IMR-90 (cell line): ENCODE results near the gene RAPGEF2. TPM values are rescaled to one million over a fixed set of nuclear protein-coding genes. Genes with fewer than 3 reads are reported as not detected.

Experiments
- ATAC-seq: fragments of 200-7000 bp; cut with Tn5 transposase; 2 replicates; pipeline ENCODE4 v1.9.1; 2020; ENCODE audit warnings: low read depth, mild to moderate bottlenecking, moderate library complexity
- BruUV-seq: library from RNA; stranded (reverse); fragments of 400-500 nt; replicated peaks from 2 replicates; lab custom pipeline; 2021; lab: Mats Ljungman, UMichigan
- CTCF ChIA-PET: fragments of 300-600 bp; formaldehyde crosslinking; extraction: SDS; loops from one replicate; lab custom pipeline; 2021; ENCODE audit warnings: antibody characterized with exemption; lab: Yijun Ruan, JAX
- POLR2A ChIA-PET: fragments of 300-600 bp; sonication (Branson Sonifier 250); formaldehyde crosslinking; loops from one replicate; lab custom pipeline; 2022; ENCODE audit warnings: antibody characterized with exemption; ENCODE audit not compliant: unreplicated experiment; lab: Charles Lee
- DNase-seq: peaks from one replicate; pipeline ENCODE4 v3.0.0; 2013
- H2AFZ ChIP-seq: replicated peaks from 2 replicates; pipeline ENCODE3; 2013; ENCODE audit warnings: low read length, mild to moderate bottlenecking; ENCODE audit not compliant: poor library complexity
- H2AK5ac ChIP-seq: 2 replicates; pipeline ENCODE4 v1.6.1; 2013; ENCODE audit warnings: low read depth, low read length, inconsistent platforms
- H2AK9ac ChIP-seq: replicated peaks from 2 replicates; pipeline ENCODE3; 2013; ENCODE audit warnings: mild to moderate bottlenecking, low read depth, low read length, moderate library complexity; ENCODE audit not compliant: poor library complexity
- H2BK120ac ChIP-seq: 2 replicates; pipeline ENCODE4 v1.6.1; 2013; ENCODE audit warnings: low read depth, low read length, inconsistent platforms
- H2BK15ac ChIP-seq: 3 replicates; pipeline ENCODE4 v1.6.1; 2013; ENCODE audit warnings: low read depth, low read length, inconsistent platforms
- H2BK20ac ChIP-seq: 2 replicates; pipeline ENCODE4 v1.6.1; 2013; ENCODE audit warnings: low read depth, mild to moderate bottlenecking, inconsistent platforms, low read length, moderate library complexity
- H2BK5ac ChIP-seq: 2 replicates; pipeline ENCODE4 v1.6.1; 2013; ENCODE audit warnings: mild to moderate bottlenecking, low read depth, low read length, inconsistent platforms; ENCODE audit not compliant: poor library complexity, severe bottlenecking
- H3K14ac ChIP-seq: replicated peaks from 2 replicates; pipeline ENCODE4 v1.6.1; 2013; ENCODE audit warnings: low read depth, low read length, inconsistent platforms
- H3K18ac ChIP-seq: 2 replicates; pipeline ENCODE4 v1.6.1; 2013; ENCODE audit warnings: low read depth, low read length, control low read depth
- H3K23ac ChIP-seq: 2 replicates; pipeline ENCODE4 v1.6.1; 2013; ENCODE audit warnings: low read depth, low read length, inconsistent platforms
- H3K27ac ChIP-seq: 2 replicates; pipeline ENCODE4 v1.5.1; 2013; ENCODE audit warnings: mild to moderate bottlenecking, control low read depth, low read length; ENCODE audit not compliant: insufficient read depth
- H3K27me3 ChIP-seq: 2 replicates; pipeline ENCODE4 v1.6.1; 2013; ENCODE audit warnings: low read length; ENCODE audit not compliant: control insufficient read depth, insufficient read depth
- H3K36me3 ChIP-seq: 2 replicates; pipeline ENCODE4 v1.6.1; 2013; ENCODE audit warnings: low read length, mixed read lengths; ENCODE audit not compliant: control insufficient read depth, insufficient read depth
- H3K4ac ChIP-seq: 2 replicates; pipeline ENCODE4 v1.6.1; 2013; ENCODE audit warnings: low read depth, low read length, inconsistent platforms
- H3K4me1 ChIP-seq: 2 replicates; pipeline ENCODE4 v1.6.1; 2013; ENCODE audit warnings: low read length, mixed read lengths; ENCODE audit not compliant: control insufficient read depth, insufficient read depth
- H3K4me2 ChIP-seq: 2 replicates; pipeline ENCODE4 v1.6.1; 2013; ENCODE audit warnings: low read depth, mild to moderate bottlenecking, control low read depth, low read length, moderate library complexity
- H3K4me3 ChIP-seq: 2 replicates; pipeline ENCODE4 v1.5.1; 2013; ENCODE audit warnings: low read depth, mild to moderate bottlenecking, control low read depth, low read length, moderate library complexity; ENCODE audit not compliant: insufficient read depth
- H3K56ac ChIP-seq: 2 replicates; pipeline ENCODE4 v1.6.1; 2013; ENCODE audit warnings: low read length, inconsistent platforms; ENCODE audit not compliant: insufficient read depth; ENCODE audit errors: extremely low read depth
- H3K79me1 ChIP-seq, 2 experiments: 2 replicates each; pipeline ENCODE4 v1.6.1; 2013; ENCODE audit warnings: low read length in 2 of 2, inconsistent platforms in 1 of 2, low read depth in 1 of 2
- H3K9ac ChIP-seq: 2 replicates; pipeline ENCODE4 v1.6.1; 2013; ENCODE audit warnings: low read depth, low read length, control low read depth
- H3K9me1 ChIP-seq: 2 replicates; pipeline ENCODE4 v1.6.1; 2013; ENCODE audit warnings: low read length, inconsistent platforms; ENCODE audit not compliant: insufficient read depth
- H3K9me3 ChIP-seq: 2 replicates; pipeline ENCODE4 v1.6.1; 2013; ENCODE audit warnings: low read length; ENCODE audit not compliant: control insufficient read depth, insufficient read depth
- H4K20me1 ChIP-seq: 2 replicates; pipeline ENCODE4 v1.6.1; 2013; ENCODE audit warnings: low read length, inconsistent platforms; ENCODE audit not compliant: insufficient read depth
- H4K5ac ChIP-seq: 2 replicates; pipeline ENCODE4 v1.6.1; 2013; ENCODE audit warnings: mild to moderate bottlenecking, low read depth, low read length, control low read depth
- H4K8ac ChIP-seq, 2 experiments: 2 replicates each; pipeline ENCODE4 v1.6.1; 2013; ENCODE audit warnings: low read depth in 2 of 2, low read length in 2 of 2, control low read depth in 1 of 2, inconsistent platforms in 1 of 2
- H4K91ac ChIP-seq: 2 replicates; pipeline ENCODE4 v1.6.1; 2013; ENCODE audit warnings: low read depth, low read length, inconsistent platforms; ENCODE audit not compliant: insufficient read depth
- BHLHE40 ChIP-seq: fragments of 150-350 bp; IDR thresholded peaks from 2 replicates; pipeline ENCODE4 v1.6.1; 2016; ENCODE audit warnings: mild to moderate bottlenecking, low read depth, low read length
- CEBPB ChIP-seq: IDR thresholded peaks from 2 replicates; pipeline ENCODE4 v1.6.1; 2012; ENCODE audit warnings: low read depth, low read length, improper control_type of control experiment
- CHD1 ChIP-seq: IDR thresholded peaks from 2 replicates; pipeline ENCODE4 v1.6.1; 2012; ENCODE audit warnings: low read depth, low read length, improper control_type of control experiment
- ELK1 ChIP-seq: fragments of 150-350 bp; IDR thresholded peaks from 2 replicates; pipeline ENCODE4 v1.6.1; 2016; ENCODE audit warnings: low read depth, mild to moderate bottlenecking, low read length, moderate library complexity, borderline replicate concordance
- FOS ChIP-seq: fragments of 150-350 bp; IDR thresholded peaks from 2 replicates; pipeline ENCODE4 v1.6.1; 2016; ENCODE audit warnings: low read depth, low read length
- MAFK ChIP-seq: IDR thresholded peaks from 2 replicates; pipeline ENCODE4 v1.6.1; 2012; ENCODE audit warnings: low read depth, low read length, improper control_type of control experiment
- MAZ ChIP-seq: IDR thresholded peaks from 2 replicates; pipeline ENCODE4 v1.6.1; 2012; ENCODE audit warnings: low read depth, mild to moderate bottlenecking, low read length, improper control_type of control experiment, moderate library complexity, borderline replicate concordance
- MXI1 ChIP-seq: IDR thresholded peaks from 2 replicates; pipeline ENCODE4 v1.6.1; 2012; ENCODE audit warnings: low read depth, mild to moderate bottlenecking, low read length, moderate library complexity, borderline replicate concordance
- NFE2L2 ChIP-seq: fragments of 150-350 bp; IDR thresholded peaks from 2 replicates; pipeline ENCODE4 v1.6.1; 2016; ENCODE audit warnings: low read depth, mild to moderate bottlenecking, low read length
- POLR2A ChIP-seq: IDR thresholded peaks from 2 replicates; pipeline ENCODE4 v1.6.1; 2012; ENCODE audit warnings: mild to moderate bottlenecking, low read depth, low read length
- RAD21 ChIP-seq: IDR thresholded peaks from 2 replicates; pipeline ENCODE4 v1.6.1; 2012; ENCODE audit warnings: low read length, improper control_type of control experiment
- RCOR1 ChIP-seq: IDR thresholded peaks from 2 replicates; pipeline ENCODE4 v1.6.1; 2012; ENCODE audit warnings: mild to moderate bottlenecking, low read length, improper control_type of control experiment; ENCODE audit not compliant: insufficient replicate concordance
- RFX5 ChIP-seq: IDR thresholded peaks from 2 replicates; pipeline ENCODE4 v1.8.0; 2012; ENCODE audit warnings: low read depth, mild to moderate bottlenecking, low read length, moderate library complexity
- USF2 ChIP-seq: fragments of 150-350 bp; IDR thresholded peaks from 2 replicates; pipeline ENCODE4 v1.6.1; 2017; ENCODE audit warnings: mild to moderate bottlenecking, antibody characterized with exemption, low read length, low read depth
- WGBS, 2 experiments: methylation state at CpG; one replicate each; pipeline versions ENCODE4 v1.1.5 to v1.1.7; 2013; ENCODE audit warnings: missing lambda C conversion rate in 2 of 2; ENCODE audit not compliant: insufficient read length in 1 of 2; ENCODE audit errors: extremely low coverage in 2 of 2; 5-methylcytosine and 5-hydroxymethylcytosine counted together
- dilution Hi-C: fragments of 300-500 bp; cut with HindIII; formaldehyde crosslinking; loops from one replicate; pipeline ENCODE4 v1.14.3; 2018; ENCODE audit warnings: low sequenced_read_pairs; ENCODE audit not compliant: unreplicated experiment
- in situ Hi-C: fragments of 300-500 bp; cut with MboI; formaldehyde crosslinking; loops from 3 replicates; pipeline ENCODE4 v1.14.3; 2019; ENCODE audit warnings: low sequenced_read_pairs, inconsistent platforms, mixed read lengths
- intact Hi-C: fragments of 100-400 bp; cut with micrococcal nuclease; formaldehyde crosslinking; loops from 2 replicates; pipeline ENCODE4 v1.10.0; 2022
- polyA plus RNA-seq, 3 experiments: library from polyadenylated mRNA; depleted of rRNA; stranded (reverse); fragments of >200 nt; gene quantifications; 2 replicates each; pipeline ENCODE4 v1.2.3, GENCODE V29; 2012; ENCODE audit warnings: low replicate concordance in 1 of 3
- total RNA-seq: library from RNA; depleted of rRNA; stranded (reverse); fragments of >200 nt; gene quantifications from 2 replicates; pipeline ENCODE4 v1.2.3, GENCODE V29; 2012

Gene RAPGEF2
- total and polyA plus RNA-seq, 2 of the 4 experiments (the other 2 are of a cell fraction), result 27.6 to 109 TPM

- Histone ChIP-seq H4K8ac (no peak overlapping the region), H2BK120ac (no peak overlapping the region), H3K27ac (no peak overlapping the region), H2BK5ac (no peak overlapping the region), H3K23ac (no peak overlapping the region), H3K36me3 (no peaks in the 10 kb centered on the region), H3K9me3 (no peaks in the 10 kb centered on the region), H4K20me1 (no peaks in the 10 kb centered on the region), H3K4me2 (no peak overlapping the region), H2AFZ (no peak overlapping the region), H3K14ac (no peak overlapping the region), H3K4ac (no peak overlapping the region), H3K4me1 (no peaks in the 10 kb centered on the region), H2AK5ac (no peak overlapping the region), H3K9ac (no peak overlapping the region), H3K79me1 (no peaks in the 10 kb centered on the region), H2AK9ac (no peak overlapping the region), H2BK20ac (no peak overlapping the region), H4K5ac (no peak overlapping the region), H3K18ac (no peak overlapping the region), H2BK15ac (no peak overlapping the region), H3K4me3 (no peak overlapping the region), H4K91ac (no peak overlapping the region), H3K9me1 (no peaks in the 10 kb centered on the region), H3K27me3 (no peaks in the 10 kb centered on the region), H3K56ac (no peak overlapping the region)
- ATAC-seq, result no peak
- POLR2A ChIA-PET, result interaction anchor here (0.6 kb wide), 1 partner anchor 78 kb away, joined by 3 read pairs; no protein-coding TSS in a partner anchor
- CTCF ChIA-PET, result no interaction called here
- dilution Hi-C loops, result no loop called here
- WGBS, 2 experiments, result 80 to 83% methylated on average over 1 of the region's 6 CpGs
- TF ChIP-seq RCOR1, result no peak
- no peak for TF ChIP-seq MAFK
- TF ChIP-seq MXI1, result no peak
- no peak for TF ChIP-seq MAZ
- no peak for TF ChIP-seq CEBPB
- no peak for TF ChIP-seq RAD21
- TF ChIP-seq FOS, result no peak
- TF ChIP-seq BHLHE40, result no peak
- TF ChIP-seq POLR2A, result no peak
- no peak for TF ChIP-seq USF2
- TF ChIP-seq NFE2L2, result no peak
- TF ChIP-seq RFX5, result no peak
- TF ChIP-seq ELK1, result no peak
- TF ChIP-seq CHD1, result no peak
- intact Hi-C loops, result no loop called here
- peak; percentile 11 for DNase-seq
- no TSS peak for BruUV-seq
- in situ Hi-C loops, result no loop called here
Measured at GRCh38 chr4:159077702-159078495, 25.0 kb upstream of the RAPGEF2 start.
